Panc1 (cell line): ENCODE results near the gene WFIKKN1. TPM values are rescaled to one million over a fixed set of nuclear protein-coding genes. Genes with fewer than 3 reads are reported as not detected.

Experiments
- ATAC-seq: fragments of 200-7000 bp; cut with Tn5 transposase; 2 replicates; pipeline ENCODE4 v1.9.1; 2020; ENCODE audit warnings: mild to moderate bottlenecking, moderate library complexity
- BruUV-seq: library from RNA; stranded (reverse); fragments of 400-500 nt; replicated peaks from 2 replicates; lab custom pipeline; 2021; lab: Mats Ljungman, UMichigan
- CTCF ChIA-PET: fragments of 300-600 bp; sonication (Branson Sonifier 250); formaldehyde crosslinking; loops from one replicate; lab custom pipeline; 2022; ENCODE audit warnings: antibody characterized with exemption; lab: Charles Lee
- POLR2A ChIA-PET: fragments of 300-600 bp; sonication (Branson Sonifier 250); formaldehyde crosslinking; loops from one replicate; lab custom pipeline; 2022; ENCODE audit warnings: antibody characterized with exemption; lab: Charles Lee
- DNase-seq: peaks from one replicate; pipeline ENCODE4 v3.0.0-alpha.2; 2010; ENCODE audit warnings: low read depth, low spot score
- H3K27ac ChIP-seq: 2 replicates; pipeline ENCODE4 v1.5.1; 2011; ENCODE audit warnings: mild to moderate bottlenecking, low read length, inconsistent platforms
- H3K27me3 ChIP-seq: fragments of 200-500 bp; sonication (Bioruptor generic); 2 replicates; pipeline ENCODE4 v1.6.0; 2014; ENCODE audit warnings: low read length, inconsistent platforms; ENCODE audit not compliant: control insufficient read depth, insufficient read depth
- H3K36me3 ChIP-seq: fragments of 200-500 bp; sonication (Bioruptor generic); 2 replicates; pipeline ENCODE4 v1.5.1; 2014; ENCODE audit warnings: inconsistent platforms, mild to moderate bottlenecking, low read length, moderate library complexity; ENCODE audit not compliant: control insufficient read depth, insufficient read depth
- H3K4me1 ChIP-seq: 2 replicates; pipeline ENCODE4 v1.5.1; 2011; ENCODE audit warnings: inconsistent platforms, mild to moderate bottlenecking, low read length, moderate library complexity; ENCODE audit not compliant: control insufficient read depth, insufficient read depth
- H3K4me3 ChIP-seq, 2 experiments: 2 replicates each; pipeline ENCODE4 v1.5.1; 2011 to 2012; ENCODE audit warnings: low read depth in 2 of 2, low read length in 2 of 2, mild to moderate bottlenecking in 2 of 2, inconsistent platforms in 1 of 2, moderate library complexity in 1 of 2
- H3K9me3 ChIP-seq: fragments of 200-500 bp; sonication (Bioruptor generic); 2 replicates; pipeline ENCODE4 v1.5.1; 2014; ENCODE audit warnings: low read depth, mild to moderate bottlenecking, inconsistent platforms, low read length, moderate library complexity; ENCODE audit not compliant: control insufficient read depth, insufficient read depth
- CTCF ChIP-seq: fragments of 450-650 bp; IDR thresholded peaks from 2 replicates; pipeline ENCODE4 v1.5.1; 2017; ENCODE audit warnings: mild to moderate bottlenecking
- POLR2AphosphoS5 ChIP-seq: IDR thresholded peaks from 2 replicates; pipeline ENCODE4 v1.6.1; 2012; ENCODE audit warnings: mild to moderate bottlenecking, low read depth, low read length, moderate library complexity
- SIN3A ChIP-seq: IDR thresholded peaks from 2 replicates; pipeline ENCODE4 v1.6.1; 2012; ENCODE audit warnings: low read depth, mild to moderate bottlenecking, low read length, moderate library complexity, borderline replicate concordance; ENCODE audit not compliant: insufficient read depth
- TCF7L2 ChIP-seq: IDR thresholded peaks from 2 replicates; pipeline ENCODE4 v1.6.1; 2011; ENCODE audit warnings: mild to moderate bottlenecking, low read depth, low read length, inconsistent platforms
- in situ Hi-C: cut with HindIII; loops from 2 replicates; pipeline ENCODE4 v1.10.0; 2016; ENCODE audit warnings: low sequenced_read_pairs, low pct_unique_long_range_greater_than_20kb
- intact Hi-C: fragments of 100-400 bp; cut with micrococcal nuclease; formaldehyde crosslinking; loops from one replicate; pipeline ENCODE4 v1.10.0; 2022; ENCODE audit not compliant: unreplicated experiment
- total RNA-seq: library from RNA; stranded (reverse); gene quantifications from one replicate; pipeline ENCODE4 v1.2.1, GENCODE V29; 2021; ENCODE audit not compliant: unreplicated experiment
- TF ChIP-seq, protein P1 (sequence below), 2 experiments: IDR thresholded peaks; 2 replicates each; pipeline ENCODE4 v1.6.1; 2011 to 2012; ENCODE audit warnings: low read depth in 2 of 2, control low read depth in 1 of 2, low read length in 1 of 2, mild to moderate bottlenecking in 1 of 2, moderate library complexity in 1 of 2; ENCODE audit not compliant: insufficient read depth in 1 of 2

The WFIKKN1 gene
- total RNA-seq, 1 experiment from 2014 or later = 2.0 TPM

DNA sequence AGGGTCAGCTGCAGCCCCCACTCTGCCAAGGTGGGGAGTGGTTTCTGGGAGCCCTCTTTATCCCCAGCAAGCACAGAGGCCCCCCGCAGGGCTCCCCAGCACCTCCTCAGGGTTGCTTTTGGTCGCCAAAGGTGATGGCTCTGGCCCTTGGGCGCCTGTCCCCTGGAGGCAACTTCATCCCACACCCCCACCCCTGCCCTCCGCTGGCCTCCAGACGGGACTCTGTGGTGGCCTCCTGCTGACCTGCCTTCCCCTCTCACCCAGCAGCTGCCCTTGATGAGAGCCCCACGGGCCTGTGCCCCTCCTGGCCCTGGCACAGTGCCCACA lies 29.3 kb downstream of the WFIKKN1 start:
- H3K27ac ChIP-seq = peak overlapping the region; percentile 87
- in situ Hi-C loops = no loop called here
- H3K4me3 ChIP-seq = peak overlapping the region; percentile 22 to 45
- intact Hi-C loops = no loop called here
- DNase-seq = no peak
- H3K4me1 ChIP-seq = peaks cover 15% of the 10 kb centered on the region
- POLR2A ChIA-PET = interaction anchor here (1.3 kb wide), 1 partner anchor 11 kb away, joined by 4 read pairs; the partner anchor contains the start of gene WDR90
- TF ChIP-seq, protein P1, sequence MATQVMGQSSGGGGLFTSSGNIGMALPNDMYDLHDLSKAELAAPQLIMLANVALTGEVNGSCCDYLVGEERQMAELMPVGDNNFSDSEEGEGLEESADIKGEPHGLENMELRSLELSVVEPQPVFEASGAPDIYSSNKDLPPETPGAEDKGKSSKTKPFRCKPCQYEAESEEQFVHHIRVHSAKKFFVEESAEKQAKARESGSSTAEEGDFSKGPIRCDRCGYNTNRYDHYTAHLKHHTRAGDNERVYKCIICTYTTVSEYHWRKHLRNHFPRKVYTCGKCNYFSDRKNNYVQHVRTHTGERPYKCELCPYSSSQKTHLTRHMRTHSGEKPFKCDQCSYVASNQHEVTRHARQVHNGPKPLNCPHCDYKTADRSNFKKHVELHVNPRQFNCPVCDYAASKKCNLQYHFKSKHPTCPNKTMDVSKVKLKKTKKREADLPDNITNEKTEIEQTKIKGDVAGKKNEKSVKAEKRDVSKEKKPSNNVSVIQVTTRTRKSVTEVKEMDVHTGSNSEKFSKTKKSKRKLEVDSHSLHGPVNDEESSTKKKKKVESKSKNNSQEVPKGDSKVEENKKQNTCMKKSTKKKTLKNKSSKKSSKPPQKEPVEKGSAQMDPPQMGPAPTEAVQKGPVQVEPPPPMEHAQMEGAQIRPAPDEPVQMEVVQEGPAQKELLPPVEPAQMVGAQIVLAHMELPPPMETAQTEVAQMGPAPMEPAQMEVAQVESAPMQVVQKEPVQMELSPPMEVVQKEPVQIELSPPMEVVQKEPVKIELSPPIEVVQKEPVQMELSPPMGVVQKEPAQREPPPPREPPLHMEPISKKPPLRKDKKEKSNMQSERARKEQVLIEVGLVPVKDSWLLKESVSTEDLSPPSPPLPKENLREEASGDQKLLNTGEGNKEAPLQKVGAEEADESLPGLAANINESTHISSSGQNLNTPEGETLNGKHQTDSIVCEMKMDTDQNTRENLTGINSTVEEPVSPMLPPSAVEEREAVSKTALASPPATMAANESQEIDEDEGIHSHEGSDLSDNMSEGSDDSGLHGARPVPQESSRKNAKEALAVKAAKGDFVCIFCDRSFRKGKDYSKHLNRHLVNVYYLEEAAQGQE (IDR thresholded peaks at IDR 0.05; ENCODE audit: insufficient read depth in 1 of 2, low read depth in 2 of 2, low read length in 1 of 2) = no peak
- TF ChIP-seq POLR2AphosphoS5 (no peak), CTCF (no peak), TCF7L2 (no peak), SIN3A (no peak)
- peak; percentile 52 for ATAC-seq
- CTCF ChIA-PET = no interaction called here
- no peaks in the 10 kb centered on the region for H3K27me3 ChIP-seq
- H3K9me3 ChIP-seq = no peaks in the 10 kb centered on the region
- TSS peak; percentile 79 for BruUV-seq
- no peaks in the 10 kb centered on the region for H3K36me3 ChIP-seq

DNA sequence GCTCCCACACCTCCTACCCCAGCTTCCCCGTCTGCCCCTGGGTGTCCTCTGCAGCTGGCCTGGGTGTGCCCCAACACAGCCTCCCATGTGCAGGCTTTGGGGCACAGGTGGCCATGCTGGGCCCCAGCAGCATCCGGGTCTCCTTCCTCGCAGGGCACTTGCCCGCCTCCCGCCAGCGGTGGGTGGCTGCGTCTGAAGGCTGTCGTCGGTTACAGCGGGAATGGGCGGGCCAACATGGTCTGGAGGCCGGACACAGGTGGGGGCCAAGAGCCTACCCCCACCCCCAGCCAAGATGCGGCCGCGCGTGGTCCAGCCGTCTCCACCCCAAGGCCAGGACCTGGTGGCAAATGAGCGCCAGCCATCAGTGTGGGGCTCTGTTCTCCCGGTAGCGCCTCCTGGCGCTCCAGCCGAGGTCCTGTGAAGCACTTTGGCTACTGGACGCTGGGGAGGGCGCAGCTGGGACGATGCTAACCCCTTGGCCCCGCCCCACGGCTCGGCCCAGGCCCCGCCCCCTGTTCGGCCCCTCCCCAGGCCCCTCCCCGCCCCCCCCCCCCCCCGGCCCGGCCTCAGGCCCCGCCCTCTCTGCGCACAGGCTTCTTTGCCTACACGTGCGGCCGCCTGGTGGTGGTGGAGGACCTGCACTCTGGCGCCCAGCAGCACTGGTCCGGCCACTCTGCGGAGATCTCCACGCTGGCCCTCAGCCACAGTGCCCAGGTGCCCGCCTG lies 29.8 kb downstream of the WFIKKN1 start:
- in situ Hi-C loops = no loop called here
- intact Hi-C loops = no loop called here
- ChIA-PET POLR2A (interaction anchor here (1.3 kb wide), 1 partner anchor 11 kb away, joined by 4 read pairs; the partner anchor contains the start of gene WDR90), CTCF (no interaction called here)
- ATAC-seq (peak; percentile 86), DNase-seq (no peak)
- H3K4me3 ChIP-seq = peak overlapping the region; percentile 22 to 45
- H3K9me3 ChIP-seq = no peaks in the 10 kb centered on the region
- no TSS peak for BruUV-seq
- no peaks in the 10 kb centered on the region for H3K36me3 ChIP-seq
- TF ChIP-seq POLR2AphosphoS5 (peak; percentile 39; the same call in 1 of the 2 replicates), SIN3A (no peak), CTCF (peak; percentile 55), TCF7L2 (no peak)
- TF ChIP-seq, protein P1 (IDR thresholded peaks at IDR 0.05; ENCODE audit: insufficient read depth in 1 of 2, low read depth in 2 of 2, low read length in 1 of 2) = 0 out of 4 replicates have a peak, but pooled peaks of 1 of the 2 experiments have one; percentile 23
- peaks cover 15% of the 10 kb centered on the region for H3K4me1 ChIP-seq
- no peaks in the 10 kb centered on the region for H3K27me3 ChIP-seq
- H3K27ac ChIP-seq = peak overlapping the region; percentile 87
